Small intestine (tissue), 7 donors: ENCODE data around the gene TENT5A. TPM values are rescaled to one million over a fixed set of nuclear protein-coding genes. Genes with fewer than 3 reads are reported as not detected.

Source experiments
- DNase-seq, 2 donors: peaks; one replicate each; pipeline versions ENCODE4 v3.0.0 to v3.0.0-alpha.2; 2013
- FAIRE-seq: peaks from 2 replicates; lab custom pipeline; 2012; peaks lifted over from hg19 to GRCh38; lab: Jason Lieb, UNC
- H3K27ac ChIP-seq, 3 donors: one replicate each; pipeline ENCODE4 v1.5.1; 2013; ENCODE audit warnings: low read length in 2 of 3, mild to moderate bottlenecking in 2 of 3, control low read depth in 1 of 3, inconsistent platforms in 1 of 3, low read depth in 1 of 3, moderate library complexity in 1 of 3
- H3K27me3 ChIP-seq, 3 donors: one replicate each; pipeline ENCODE4 v1.6.1; 2013; ENCODE audit warnings: low read length in 3 of 3, inconsistent platforms in 1 of 3; ENCODE audit not compliant: control insufficient read depth in 3 of 3, insufficient read depth in 3 of 3
- H3K36me3 ChIP-seq, 3 donors: one replicate each; pipeline ENCODE4 v1.6.1; 2013; ENCODE audit warnings: low read length in 3 of 3, inconsistent platforms in 1 of 3, low read depth in 1 of 3, mild to moderate bottlenecking in 1 of 3, moderate library complexity in 1 of 3; ENCODE audit not compliant: control insufficient read depth in 3 of 3, insufficient read depth in 2 of 3
- H3K4me1 ChIP-seq, 3 donors: one replicate each; pipeline ENCODE4 v1.6.1; 2013; ENCODE audit warnings: low read length in 2 of 3, inconsistent platforms in 1 of 3, low read depth in 1 of 3, mild to moderate bottlenecking in 1 of 3, moderate library complexity in 1 of 3; ENCODE audit not compliant: control insufficient read depth in 3 of 3, insufficient read depth in 2 of 3
- H3K4me3 ChIP-seq, 3 donors: one replicate each; pipeline ENCODE4 v1.5.1; 2013; ENCODE audit warnings: low read length in 3 of 3, control low read depth in 1 of 3, inconsistent platforms in 1 of 3, low read depth in 1 of 3, mild to moderate bottlenecking in 1 of 3, moderate library complexity in 1 of 3
- H3K9me3 ChIP-seq, 2 donors: one replicate each; pipeline ENCODE4 v1.6.1; 2013; ENCODE audit warnings: low read depth in 1 of 2, low read length in 1 of 2; ENCODE audit not compliant: control insufficient read depth in 2 of 2, insufficient read depth in 1 of 2
- WGBS, 3 donors: extraction: QIAGEN DNeasy Blood & Tissue Kit; methylation state at CpG; one replicate each; pipeline ENCODE4 v1.1.7; 2013; 5-methylcytosine and 5-hydroxymethylcytosine counted together
- polyA plus RNA-seq, 4 donors: library from polyadenylated mRNA; stranded (reverse) in 3 of 4; unstranded in 1 of 4; fragments of 200-250 nt in 3 of 4; fragments of 120-200 nt in 1 of 4; gene quantifications; one replicate each; pipeline versions ENCODE4 v1.2.1 to v1.2.3, GENCODE V29; 2013
- donor health status: healthy with polysubstance abuse.
- donor health status: control.
- donor health status: control.
- donor health status: Bipolar disorder and iron deficiency.
- donor health status: healthy.

TENT5A gene
- polyA plus RNA-seq, 4 donors: 6.0 to 34.2 (median 19.1) TPM

DNA sequence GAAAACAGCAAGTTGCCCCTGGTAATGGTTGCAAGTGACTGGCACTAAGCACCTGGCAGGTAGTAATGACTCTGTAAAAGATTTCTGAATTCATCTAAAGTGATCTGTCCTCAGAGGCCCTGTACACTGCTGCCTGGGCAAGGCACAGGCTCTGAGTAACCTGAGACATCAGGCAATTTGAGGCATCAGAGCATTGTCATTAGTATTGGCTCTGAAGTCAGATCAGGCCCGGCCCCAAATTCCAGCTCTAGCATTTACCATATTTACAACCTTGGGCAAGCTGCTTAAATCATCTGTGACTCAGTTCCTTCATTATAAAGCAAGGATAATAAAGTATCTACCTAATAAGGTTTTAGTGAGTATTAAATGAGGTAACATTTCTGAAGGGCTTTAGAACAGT, 17.3 kb upstream of the TENT5A start:
- DNase-seq (no peak), FAIRE-seq (no peak)
- Histone ChIP-seq H3K9me3 (no peaks in the 10 kb centered on the region), H3K4me3 (no peak overlapping the region), H3K27me3 (no peaks in the 10 kb centered on the region), H3K36me3 (no peaks in the 10 kb centered on the region), H3K4me1 (peaks cover 0 to 16% (median 5%) of the 10 kb centered on the region in 3 donors), H3K27ac (no peak overlapping the region)
- WGBS, 3 donors: 65 to 78% (median 76%) methylated on average over 1 of the region's 1 CpG

DNA sequence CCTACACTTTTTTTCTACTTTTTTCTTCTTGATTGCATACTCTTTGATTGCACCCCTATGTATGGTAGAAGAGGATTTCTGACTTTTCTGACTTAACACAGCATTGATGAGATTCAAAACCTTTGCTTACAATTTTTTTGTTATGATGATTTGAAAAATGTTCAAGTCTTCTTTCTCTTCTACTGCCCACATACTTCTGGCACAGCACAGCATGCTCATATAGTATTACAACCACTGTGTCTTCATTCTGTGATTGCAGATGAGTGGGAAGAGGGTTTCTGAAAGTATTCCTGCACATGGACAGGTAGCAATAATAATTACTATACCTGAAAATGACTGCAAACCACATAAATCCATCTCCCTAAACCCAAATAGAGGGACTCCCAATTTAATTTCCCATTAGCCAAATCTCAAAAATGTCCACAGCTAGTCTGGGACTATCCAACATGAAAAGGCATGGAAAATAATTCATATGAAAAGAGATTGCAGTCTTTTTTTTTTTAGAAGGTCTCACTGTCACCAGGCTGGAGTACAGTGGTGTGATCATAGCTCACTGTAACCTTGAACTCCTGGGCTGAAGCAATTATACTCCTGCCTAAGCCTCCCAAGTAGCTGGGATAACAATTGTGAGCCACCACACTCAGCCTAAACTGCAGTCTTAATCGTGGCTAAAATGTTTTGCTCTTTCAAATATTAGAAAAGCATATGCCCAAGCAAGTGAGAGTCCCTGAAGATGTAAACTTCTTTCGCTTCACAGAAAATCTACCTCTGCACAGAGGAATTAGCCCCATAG, 15.9 kb upstream of the TENT5A start:
- FAIRE-seq: no peak
- WGBS, 3 donors: 43 to 82% (median 73%) methylated on average over 2 of the region's 2 CpGs
- peaks cover 0 to 18% (median 5%) of the 10 kb centered on the region in 3 donors for H3K4me1 ChIP-seq

DNA sequence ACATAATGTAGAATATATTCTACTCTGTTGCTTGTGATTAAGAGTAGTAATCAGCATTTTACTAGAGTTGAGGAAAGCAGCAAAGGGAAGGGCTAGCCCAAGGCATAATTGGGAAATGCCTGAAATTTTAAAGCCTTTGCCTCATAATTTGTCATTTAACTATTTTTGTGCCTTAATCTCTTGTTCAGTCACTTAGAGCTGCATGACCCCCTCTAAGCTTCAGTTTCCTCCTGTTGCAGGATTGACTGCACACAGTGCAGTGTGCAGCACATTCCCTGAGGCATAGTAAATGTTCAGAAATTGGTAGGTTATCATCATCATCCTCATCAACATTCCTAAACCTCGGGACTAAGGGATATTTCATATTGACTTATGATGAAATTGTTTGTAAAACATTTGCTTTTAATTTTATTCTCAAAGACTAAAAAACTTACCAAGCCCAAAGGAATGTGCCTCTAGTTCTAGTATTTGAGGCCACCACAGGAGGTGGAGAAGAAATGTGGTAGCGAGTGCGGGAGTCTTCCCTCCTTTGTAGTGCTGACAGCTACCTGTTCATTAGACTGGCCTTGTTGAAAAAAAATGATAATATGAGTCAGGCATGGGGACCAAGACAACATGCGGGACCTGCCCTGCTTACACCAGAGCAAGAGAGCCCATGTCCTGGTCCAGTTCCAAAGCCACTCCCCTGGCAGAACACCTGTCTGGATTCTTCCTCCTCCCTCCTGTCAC, 14.8 kb upstream of the TENT5A start:
- FAIRE-seq (no peak), DNase-seq (peak in 1 of 2 donors; percentile 29)
- H3K4me1 ChIP-seq: peaks cover 0 to 18% (median 5%) of the 10 kb centered on the region in 3 donors
- H3K27me3 ChIP-seq: no peaks in the 10 kb centered on the region
- no peaks in the 10 kb centered on the region for H3K36me3 ChIP-seq
- no peak overlapping the region for H3K4me3 ChIP-seq
- H3K9me3 ChIP-seq: no peaks in the 10 kb centered on the region
- no peak overlapping the region for H3K27ac ChIP-seq
- 57 to 68% (median 63%) methylated on average over 4 of the region's 4 CpGs for WGBS, 3 donors

More for the DNA sequence above, 15.9 kb upstream of the TENT5A start:
- Histone ChIP-seq H3K9me3 (no peaks in the 10 kb centered on the region), H3K4me3 (no peak overlapping the region), H3K27ac (no peak overlapping the region), H3K27me3 (no peaks in the 10 kb centered on the region), H3K36me3 (no peaks in the 10 kb centered on the region)
- DNase-seq: no peak

DNA sequence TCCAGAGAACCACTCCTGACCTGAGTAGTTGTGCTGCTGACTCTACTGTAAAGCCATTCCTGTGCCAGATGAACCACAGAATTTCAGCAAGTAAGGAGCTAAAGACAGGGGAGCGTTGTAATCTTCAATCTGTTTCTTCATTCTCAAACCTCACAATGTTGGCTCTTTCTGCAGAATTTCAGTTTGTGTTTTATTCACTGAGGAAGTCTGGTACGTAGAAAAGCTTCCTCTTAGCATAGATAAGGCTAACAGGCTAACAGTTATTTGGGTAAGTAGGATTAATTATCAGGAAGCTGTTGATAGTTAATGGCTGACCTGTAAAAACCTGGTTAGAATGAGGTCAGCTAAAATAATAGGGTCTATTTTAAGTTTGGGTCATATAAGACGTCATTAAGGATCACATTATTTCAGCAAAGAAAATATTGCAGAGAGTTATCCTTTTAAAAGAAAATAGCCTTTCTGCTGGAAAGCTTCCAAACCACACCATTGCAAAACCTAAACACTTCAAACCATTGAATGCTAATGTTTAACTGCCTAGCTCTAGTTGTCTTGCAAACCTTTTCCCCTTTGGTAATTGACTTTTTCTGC, 14.1 kb upstream of the TENT5A start:
- H3K27me3 ChIP-seq: no peaks in the 10 kb centered on the region
- no peak overlapping the region for H3K4me3 ChIP-seq
- peaks cover 0 to 18% (median 5%) of the 10 kb centered on the region in 3 donors for H3K4me1 ChIP-seq
- 14% methylated on average over 3 of the region's 3 CpGs for WGBS, 3 donors
- peak overlapping the region in 2 of 3 donors; percentile 10 to 54 for H3K27ac ChIP-seq
- DNase-seq (peak in 1 of 2 donors; percentile 49), FAIRE-seq (no peak)
- no peaks in the 10 kb centered on the region for H3K9me3 ChIP-seq
- no peaks in the 10 kb centered on the region for H3K36me3 ChIP-seq

DNA sequence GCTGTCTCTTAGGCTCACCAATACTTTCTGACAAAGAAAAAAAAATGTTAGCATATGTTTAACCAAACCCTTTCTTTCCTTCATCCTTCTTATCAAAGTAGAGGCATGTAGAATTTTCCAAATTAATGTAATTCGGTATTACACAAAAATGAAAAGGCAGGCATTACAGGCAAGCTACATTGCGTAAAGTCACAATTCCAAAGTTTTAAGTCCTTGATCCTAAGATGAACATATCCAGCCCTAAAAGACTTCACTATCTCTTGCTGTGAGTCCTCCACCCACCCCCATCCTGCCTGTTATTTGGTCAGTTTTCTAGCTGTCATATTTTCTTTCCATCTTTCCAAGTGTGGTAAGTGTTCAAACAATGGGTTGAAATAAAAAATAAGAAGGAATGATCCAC, 12.1 kb upstream of the TENT5A start:
- peaks cover 0 to 21% (median 5%) of the 10 kb centered on the region in 3 donors for H3K4me1 ChIP-seq
- no peak for DNase-seq
- H3K36me3 ChIP-seq: no peaks in the 10 kb centered on the region
- no peak for FAIRE-seq
- 94 to 100% (median 97%) methylated on average over 2 of the region's 2 CpGs for WGBS, 3 donors
- no peaks in the 10 kb centered on the region for H3K9me3 ChIP-seq
- H3K27me3 ChIP-seq: no peaks in the 10 kb centered on the region
- H3K4me3 ChIP-seq: no peak overlapping the region
- H3K27ac ChIP-seq: no peak overlapping the region

DNA sequence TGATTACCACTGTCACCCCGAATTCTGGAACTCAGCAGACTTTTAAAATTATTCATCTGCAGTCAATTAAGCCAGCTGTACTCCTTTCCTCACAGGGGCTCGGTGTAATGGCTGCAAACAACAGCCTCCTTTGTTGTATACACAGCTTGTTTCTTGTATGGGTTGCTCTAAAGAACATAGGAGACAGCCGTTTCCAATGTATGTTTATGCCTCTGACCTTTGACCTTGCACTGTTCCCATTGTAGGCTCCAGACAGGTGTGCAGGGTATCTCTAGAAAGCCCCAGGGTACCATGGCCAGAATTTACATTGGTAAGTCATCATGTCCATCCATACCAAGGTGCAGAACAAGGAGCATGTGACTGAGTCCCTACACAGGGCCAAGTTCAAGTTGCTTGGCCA, 11.5 kb upstream of the TENT5A start:
- Histone ChIP-seq H3K4me3 (no peak overlapping the region), H3K4me1 (peaks cover 0 to 21% (median 5%) of the 10 kb centered on the region in 3 donors), H3K9me3 (no peaks in the 10 kb centered on the region), H3K27me3 (no peaks in the 10 kb centered on the region), H3K36me3 (no peaks in the 10 kb centered on the region), H3K27ac (no peak overlapping the region)
- 27 to 57% (median 33%) methylated on average over 3 of the region's 3 CpGs for WGBS, 3 donors
- DNase-seq (no peak), FAIRE-seq (no peak)

DNA sequence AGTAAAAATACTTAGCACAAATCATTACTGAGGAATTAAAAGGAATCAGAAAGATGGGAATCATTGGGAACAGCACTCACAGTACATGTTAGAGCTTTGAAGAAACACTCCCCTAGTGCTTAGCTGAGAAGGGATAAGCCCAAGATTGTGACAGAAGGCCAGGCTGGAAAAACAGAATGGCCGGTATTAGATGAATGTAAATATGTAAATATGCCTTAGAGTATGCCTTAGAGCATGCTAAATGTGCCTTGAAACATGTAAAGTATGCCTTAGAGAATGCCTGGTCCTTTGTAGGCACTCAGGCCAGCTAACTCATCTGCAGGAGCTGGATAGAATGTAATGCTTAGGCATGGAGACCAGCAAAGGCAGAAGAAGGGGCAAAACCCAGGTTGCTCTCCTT, 10.6 kb upstream of the TENT5A start:
- WGBS, 3 donors: 91 to 94% (median 93%) methylated on average over 1 of the region's 1 CpG
- Histone ChIP-seq H3K27me3 (no peaks in the 10 kb centered on the region), H3K36me3 (no peaks in the 10 kb centered on the region), H3K27ac (no peak overlapping the region), H3K4me1 (peaks cover 0 to 21% (median 5%) of the 10 kb centered on the region in 3 donors), H3K4me3 (no peak overlapping the region), H3K9me3 (no peaks in the 10 kb centered on the region)
- FAIRE-seq (no peak), DNase-seq (no peak)

DNA sequence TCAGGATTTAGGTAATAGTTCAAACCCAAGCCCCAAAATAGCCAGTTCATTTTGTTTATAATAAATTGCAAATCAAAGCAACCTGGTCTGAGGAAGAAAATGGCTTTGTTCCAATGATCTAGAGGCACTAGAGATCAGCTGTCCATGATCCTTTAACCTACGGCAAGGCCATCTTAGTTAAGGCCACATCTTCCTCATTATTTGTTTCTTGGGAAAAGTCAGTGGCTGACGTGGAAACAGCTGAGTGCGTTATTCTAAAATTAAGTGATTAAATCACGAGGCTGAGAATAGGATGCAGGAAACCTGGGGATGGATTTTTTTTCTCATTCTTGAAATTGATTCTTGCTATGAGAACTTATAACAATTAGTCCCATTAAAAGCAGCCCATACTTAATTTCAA, 10.1 kb upstream of the TENT5A start:
- Histone ChIP-seq H3K27ac (no peak overlapping the region), H3K4me3 (no peak overlapping the region), H3K36me3 (no peaks in the 10 kb centered on the region), H3K27me3 (no peaks in the 10 kb centered on the region), H3K9me3 (no peaks in the 10 kb centered on the region), H3K4me1 (peaks cover 0 to 21% (median 5%) of the 10 kb centered on the region in 3 donors)
- FAIRE-seq (no peak), DNase-seq (no peak)
- WGBS, 3 donors: 63 to 85% (median 79%) methylated on average over 4 of the region's 4 CpGs
